GM12872 (cell line): Measurements from ENCODE around the gene RBM41.

Experiments
- CTCF ChIP-seq: IDR thresholded peaks from 3 replicates; pipeline ENCODE4 v1.5.1; 2011; ENCODE audit warnings: low read depth, mild to moderate bottlenecking, low read length, moderate library complexity; ENCODE audit not compliant: insufficient read depth

Gene RBM41

GRCh38 chrX:107050195-107050709, 68.4 kb downstream of the RBM41 start:
- TF ChIP-seq CTCF, result no peak

GRCh38 chrX:107047622-107048021, 71.0 kb downstream of the RBM41 start:
- no peak for TF ChIP-seq CTCF

- TF ChIP-seq CTCF, result no peak
These were observed 88.9 kb downstream of the RBM41 start for GRCh38 chrX:107029752-107030151.

- peak; percentile 49 for TF ChIP-seq CTCF
These were observed 93.1 kb downstream of the RBM41 start for GRCh38 chrX:107025545-107025944.

- TF ChIP-seq CTCF, result no peak
These were observed 103.7 kb downstream of the RBM41 start for GRCh38 chrX:107014936-107015335.
